ENCODE results near the gene SLC6A13.

DNA sequence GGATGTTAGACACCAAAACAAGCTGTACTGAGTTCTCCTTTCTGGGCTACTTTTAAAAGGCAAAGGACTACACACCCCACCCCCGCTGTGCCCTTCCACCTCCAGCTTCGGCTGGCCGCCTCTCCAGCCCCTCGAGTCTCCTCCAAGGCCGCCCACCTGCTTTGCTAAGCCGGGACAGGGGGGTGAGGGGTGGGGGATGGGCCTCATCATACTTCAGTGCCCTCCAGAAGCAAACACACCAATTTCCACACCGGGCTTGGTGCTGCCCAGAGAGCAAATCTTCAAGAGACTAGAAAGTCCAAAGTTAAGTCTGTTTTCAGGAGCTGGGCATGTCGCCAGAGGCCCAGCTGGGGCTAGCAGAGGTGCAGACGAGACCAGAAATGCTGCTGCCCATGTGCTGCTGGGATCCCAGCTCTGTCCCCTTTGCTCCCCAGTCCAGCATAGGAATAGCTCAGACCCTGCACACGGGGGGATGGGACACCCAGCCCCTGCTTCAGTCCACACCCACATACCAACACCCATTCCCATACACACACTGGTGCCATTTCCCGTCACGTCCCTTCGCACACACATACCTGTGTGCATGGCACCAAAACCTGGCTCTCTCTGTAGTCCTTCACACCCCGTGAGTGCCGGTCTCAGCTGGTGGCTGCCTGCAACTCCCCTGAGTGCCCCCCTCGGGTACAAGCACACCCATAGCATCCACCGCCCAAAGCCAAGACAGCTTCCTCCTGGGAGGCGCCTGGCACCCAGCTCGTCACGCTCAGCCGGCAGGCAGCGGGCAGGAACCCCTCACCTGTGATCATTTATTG lies 49.7 kb downstream of the SLC6A13 start:
- TF ChIP-seq CTCF (IDR thresholded peaks at IDR 0.05) (no peak), EP300 (IDR thresholded peaks at IDR 0.05) (no peak)
